HG03103 (cell line): ENCODE measurements around the gene TCFL5.
"Not testable (repeated sequence)": the region's sequence is repeated elsewhere in the genome, so short reads cannot be mapped to it uniquely, and the experiment has no call there.

Source experiments
- ATAC-seq: cut with Tn5 transposase; IDR thresholded peaks from one replicate; pipeline ENCODE4 v1.9.1; 2021; ENCODE audit warnings: low read depth; ENCODE audit not compliant: unreplicated experiment

Gene TCFL5

DNA sequence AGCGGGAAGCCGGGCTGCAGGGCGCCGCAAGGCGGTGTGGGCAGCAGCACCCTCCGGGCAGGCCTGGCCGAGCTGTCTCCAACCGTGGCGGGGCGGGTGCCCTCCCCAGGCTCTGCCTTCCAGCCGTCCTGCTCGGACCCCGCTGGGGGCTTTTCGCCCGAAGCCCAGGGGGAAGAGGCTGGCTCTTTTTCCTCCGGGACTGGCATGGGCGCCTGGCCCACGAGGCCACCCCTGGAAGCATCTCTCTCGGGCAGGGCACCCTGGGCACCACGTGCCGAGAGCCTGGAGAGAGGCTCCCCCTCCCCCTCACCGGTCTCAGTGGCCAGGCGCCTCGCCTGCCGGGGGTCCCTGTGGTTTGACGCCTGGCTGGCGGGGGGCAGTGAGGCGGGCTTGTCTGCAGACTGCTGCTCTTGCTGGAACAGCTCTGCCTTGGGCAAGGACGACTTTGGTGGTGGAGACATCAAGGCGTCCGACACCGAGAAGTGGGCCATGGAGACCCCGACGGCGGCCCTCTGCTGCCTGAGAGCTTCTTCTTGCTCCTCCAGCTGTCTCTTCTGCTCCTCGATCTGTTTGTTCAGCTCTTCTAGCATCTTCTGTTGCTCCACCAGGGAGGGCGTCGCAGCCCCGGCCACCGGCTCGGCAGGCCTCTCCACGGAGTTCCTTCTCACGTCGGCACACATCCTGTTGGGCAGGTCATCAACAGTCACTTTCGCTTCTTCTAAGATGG is 19.5 kb upstream of the TCFL5 start:
- ATAC-seq: no peak

DNA sequence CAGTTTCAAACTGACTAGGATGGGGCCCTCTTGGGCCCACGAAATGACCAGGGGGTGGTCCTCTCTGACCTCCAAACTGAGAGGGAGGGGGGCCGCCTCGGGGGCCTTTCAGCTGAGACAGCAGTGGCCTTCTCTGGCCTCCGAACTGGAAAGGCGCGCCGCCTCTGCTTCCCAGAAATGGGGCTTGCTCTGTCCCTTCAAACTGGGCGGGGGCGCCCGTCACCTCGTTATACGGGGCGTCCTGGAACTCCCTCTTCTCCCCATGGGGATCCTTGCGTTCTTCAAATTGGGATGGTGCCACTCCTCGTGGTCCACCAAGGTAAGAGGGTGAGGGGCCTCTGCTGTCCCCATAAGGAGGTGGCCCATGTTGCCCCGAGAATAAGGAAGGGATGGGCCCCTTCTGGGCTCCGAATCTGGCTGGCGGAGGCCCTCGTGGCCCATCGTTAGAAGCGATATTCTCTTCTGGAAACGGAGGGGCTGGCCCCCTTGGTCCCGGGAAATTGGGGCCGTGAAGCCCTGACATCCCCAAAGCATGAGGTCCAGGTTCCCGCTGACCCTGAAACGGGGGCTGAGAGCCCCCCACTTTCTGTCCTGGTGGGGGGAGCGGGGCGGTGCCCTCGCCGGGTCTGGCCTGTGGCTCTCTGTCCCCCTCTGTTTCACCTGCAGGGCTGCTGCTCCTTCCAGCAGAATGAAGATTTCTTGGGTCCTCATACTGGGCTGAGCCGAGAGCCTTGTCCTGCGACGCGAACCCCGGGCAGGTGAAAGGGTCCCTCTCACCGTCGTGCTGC is 18.7 kb upstream of the TCFL5 start:
- ATAC-seq: no peak

DNA sequence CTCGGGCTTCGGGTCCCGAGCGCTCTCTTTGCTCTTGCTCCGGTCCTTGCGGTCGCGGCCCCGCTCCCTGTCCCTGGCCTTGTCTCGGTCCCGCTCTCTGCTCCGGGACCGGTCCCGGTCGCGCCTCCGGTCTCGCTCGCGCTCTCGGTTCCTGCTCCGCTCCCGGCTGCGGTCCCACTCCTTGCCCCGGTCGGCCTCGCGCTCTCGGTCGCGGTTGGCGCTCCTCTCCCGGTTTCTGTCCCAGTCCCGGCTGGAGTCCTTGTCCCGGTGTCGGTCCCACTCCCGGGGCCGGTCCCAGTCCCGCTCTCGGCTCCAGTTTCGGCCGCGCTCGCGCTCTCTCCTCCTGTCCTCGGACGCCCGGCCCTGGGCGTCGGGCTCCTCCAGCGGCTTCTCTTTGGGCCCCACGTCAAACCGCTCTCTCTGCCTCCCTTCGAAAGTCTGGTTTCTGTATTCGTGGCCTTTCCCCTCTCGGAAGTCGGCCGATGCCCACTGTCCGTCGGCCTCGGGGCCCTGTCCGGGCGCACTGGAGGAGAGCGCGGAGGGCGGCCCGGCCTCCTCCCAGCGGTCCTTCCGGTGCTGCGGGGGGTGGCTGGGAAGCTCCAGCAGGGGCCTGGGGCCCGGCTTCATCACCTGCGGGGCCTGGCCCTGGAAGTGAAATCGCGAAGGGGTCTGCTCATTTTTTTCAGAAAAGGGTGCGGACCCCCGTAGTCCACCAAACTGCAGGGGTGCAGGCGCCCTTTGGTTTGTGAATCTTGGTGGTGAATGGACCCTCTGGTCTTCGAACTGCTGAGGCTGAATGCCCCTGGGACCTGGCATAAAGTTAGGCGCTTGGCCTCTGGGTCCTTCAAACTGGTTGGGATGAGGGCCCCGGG is 17.9 kb upstream of the TCFL5 start:
- no peak for ATAC-seq

DNA sequence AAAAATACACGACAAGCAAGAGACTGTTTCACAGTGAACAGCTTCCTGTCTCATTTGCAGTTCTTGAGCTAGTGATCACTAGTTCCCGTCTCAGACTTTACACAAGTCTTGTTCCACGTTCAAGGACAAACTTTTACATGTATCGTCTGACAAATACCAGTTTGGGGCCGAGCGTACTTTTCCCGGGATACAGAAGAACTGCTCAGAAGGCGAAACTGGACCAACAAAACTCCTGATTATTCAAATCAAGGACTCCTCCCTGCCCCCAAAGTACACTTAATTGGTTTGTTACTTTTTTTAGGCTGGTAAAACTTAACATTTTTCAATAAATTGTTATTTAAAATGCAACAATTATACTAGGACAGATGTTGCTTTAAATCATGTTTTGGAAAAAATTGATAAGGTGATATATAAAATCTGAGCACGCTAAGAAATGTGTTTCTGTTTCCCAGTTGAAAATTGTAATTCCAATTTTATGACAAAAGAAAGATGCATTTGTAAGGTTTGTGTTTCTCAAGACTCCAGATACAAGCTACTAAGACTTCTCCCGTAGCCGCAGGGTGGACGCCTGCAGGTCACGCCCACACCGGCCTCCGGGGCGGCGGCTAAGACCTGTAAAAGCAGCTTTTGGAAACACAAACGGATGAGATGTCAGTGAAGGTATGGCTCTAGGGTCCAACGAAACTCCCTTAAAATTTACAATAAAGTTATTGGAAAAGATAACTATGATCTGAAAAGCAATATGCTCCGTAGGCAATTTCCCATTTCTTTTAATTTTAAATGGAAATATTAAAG is 16.8 kb upstream of the TCFL5 start:
- no peak for ATAC-seq

DNA sequence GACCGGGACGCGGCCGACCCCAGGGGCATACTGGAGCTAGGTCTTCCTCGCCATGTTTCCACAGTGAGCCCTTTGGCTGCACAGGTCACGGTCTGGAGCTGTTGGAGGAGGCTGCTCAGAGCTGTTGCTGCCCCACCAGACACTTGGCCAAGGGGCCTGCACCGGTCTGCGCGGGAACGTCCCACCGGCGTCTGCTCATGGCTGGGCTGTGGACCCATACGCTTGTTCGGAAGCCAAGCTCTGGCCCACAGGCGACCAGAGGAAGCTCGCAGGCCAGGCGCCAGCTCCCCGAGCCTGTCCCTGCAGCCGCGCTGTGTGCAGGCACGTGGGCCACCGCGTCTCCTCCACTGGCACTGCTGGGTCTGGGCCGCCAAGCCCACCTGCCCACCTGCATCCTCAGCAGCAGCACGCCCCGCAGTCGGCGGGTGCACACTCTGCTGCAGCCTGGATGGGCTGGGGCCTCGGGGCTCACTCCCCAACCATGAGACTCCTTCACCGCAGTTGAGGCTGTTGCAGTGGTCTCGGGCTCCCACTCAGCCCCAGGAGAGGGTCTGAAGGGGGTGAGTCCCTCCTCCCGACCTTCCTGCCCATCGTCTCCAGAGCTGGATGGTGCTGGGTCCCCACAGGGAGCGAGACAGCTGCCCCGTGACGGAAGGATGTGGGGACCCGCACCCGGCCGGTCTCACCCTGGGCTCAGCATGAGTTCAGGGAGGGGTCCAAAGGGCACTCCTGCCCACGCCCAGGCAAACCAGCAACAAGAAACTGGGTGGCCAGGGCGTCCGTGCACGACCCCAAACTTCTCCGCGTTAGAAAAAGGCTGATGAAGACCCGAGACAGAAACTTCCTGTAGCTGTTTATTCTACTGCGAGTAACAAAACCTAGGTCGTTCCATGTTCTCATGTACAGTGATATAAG is 15.5 kb upstream of the TCFL5 start:
- ATAC-seq: no peak

DNA sequence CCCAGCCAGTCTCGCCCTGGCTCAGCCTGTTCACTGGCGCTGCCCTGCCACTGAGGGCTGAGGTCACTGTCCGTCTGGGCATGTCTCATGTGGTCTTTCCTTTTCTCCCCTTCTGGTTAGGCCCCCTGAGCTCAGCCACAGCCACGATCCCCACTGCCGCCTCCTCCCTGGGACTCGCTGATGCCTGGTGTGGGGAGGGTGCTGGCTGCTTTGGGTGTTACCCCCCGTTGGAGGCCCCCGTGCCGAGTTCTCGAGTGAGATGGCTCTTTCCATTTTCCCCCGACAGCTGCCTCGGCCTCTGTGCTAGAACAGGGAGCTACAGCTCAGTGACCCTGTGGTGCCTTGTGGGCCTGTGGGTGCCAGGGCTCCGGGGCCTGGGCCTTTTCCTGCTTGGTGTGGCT is 14.9 kb upstream of the TCFL5 start:
- ATAC-seq: no peak

DNA sequence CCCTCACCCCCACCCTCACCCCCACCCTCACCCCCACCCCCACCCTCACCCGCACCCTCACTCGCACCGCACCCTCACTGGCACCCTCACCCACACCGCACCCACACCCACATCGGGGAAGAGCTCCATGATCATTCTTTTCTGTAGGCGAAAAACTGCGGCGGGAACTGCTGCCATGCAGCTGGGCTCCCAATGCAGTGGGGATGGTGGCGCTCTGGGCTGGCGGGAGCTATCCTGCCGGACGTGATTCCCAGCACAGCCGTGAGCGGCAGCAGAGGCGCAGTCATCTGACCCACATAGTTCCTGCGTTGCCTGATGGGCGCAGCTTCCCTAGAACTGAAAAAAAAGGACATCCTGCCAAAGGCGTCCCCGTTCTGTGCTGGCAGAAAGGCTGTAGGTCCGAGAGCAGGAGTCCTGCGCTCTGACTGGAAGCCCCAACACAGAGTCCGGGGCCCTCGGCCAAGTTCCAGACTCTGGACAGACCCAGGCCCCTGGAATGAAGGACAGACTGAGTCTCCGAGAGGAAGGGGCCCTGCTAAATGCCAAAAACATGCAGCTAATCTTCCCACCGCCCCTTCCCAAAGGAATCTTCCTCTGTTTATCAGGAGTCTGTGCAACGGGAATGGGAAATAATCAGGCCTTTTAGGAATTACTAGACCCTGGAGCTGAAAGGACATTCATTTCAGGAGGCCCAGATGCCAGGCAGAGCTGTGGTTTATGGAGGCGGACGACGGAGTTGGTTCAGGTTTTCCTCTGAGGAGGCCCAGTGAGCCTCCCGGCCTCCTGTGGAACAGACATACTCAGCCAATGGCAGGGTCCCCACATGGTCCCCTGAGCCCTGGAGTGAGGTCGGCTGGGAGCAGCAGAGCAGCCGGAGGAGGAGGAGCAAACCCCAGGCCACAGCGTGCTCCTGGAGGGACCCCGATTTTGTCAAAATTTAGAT is 14.1 kb upstream of the TCFL5 start:
- no peak for ATAC-seq

DNA sequence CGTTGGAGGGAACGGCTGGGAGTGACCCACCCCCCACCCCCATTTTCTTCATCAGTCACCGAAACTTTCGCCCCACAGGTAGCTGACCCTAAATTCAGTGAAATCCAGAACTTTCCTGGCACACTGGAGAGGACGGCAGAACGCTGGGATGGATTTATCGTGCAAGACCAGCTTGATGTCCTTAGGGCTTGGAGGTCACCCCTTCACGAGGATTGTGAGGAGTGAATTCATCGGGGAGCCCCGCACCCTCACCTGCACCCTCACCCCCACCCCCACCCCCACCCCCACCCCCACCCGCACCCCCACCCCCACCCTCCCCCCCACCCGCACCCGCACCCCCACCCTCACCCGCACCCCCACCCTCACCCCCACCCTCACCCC is 13.3 kb upstream of the TCFL5 start:
- no peak for ATAC-seq

DNA sequence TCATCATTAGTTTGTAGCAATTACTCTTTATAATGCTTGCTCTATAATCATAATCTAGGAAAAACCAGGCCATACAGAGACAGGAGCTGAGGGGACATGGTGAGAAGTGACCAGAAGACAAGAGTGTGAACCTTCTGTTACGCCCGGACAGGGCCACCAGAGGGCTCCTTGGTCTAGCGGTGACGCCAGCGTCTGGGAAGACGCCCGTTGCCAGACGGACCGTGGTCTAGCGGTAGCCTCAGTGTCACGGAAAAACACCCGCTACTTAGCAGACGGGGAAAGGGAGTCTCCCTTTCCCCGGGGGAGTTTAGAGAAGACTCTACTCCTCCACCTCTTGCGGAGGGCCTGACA is 12.0 kb upstream of the TCFL5 start:
- not testable (repeated sequence) for ATAC-seq

DNA sequence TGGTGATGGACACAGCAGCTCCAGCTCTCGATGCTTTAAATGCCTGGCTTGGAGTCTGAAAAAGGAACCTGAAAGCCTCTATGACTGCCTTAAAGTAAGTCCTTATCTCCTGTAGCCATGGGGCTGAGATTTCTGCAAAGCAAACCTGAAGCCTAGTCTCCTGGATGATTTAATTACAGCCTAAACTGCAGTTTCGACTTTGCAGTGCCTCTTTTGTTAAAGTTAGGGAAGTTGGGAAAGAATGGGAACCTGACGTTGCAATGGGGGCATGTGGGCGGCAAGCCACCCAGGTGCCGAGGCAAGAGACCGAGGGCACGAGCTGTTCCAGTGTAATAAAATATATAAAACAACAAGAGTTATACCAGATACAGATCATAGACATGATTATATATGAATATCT is 11.7 kb upstream of the TCFL5 start:
- ATAC-seq: no peak

DNA sequence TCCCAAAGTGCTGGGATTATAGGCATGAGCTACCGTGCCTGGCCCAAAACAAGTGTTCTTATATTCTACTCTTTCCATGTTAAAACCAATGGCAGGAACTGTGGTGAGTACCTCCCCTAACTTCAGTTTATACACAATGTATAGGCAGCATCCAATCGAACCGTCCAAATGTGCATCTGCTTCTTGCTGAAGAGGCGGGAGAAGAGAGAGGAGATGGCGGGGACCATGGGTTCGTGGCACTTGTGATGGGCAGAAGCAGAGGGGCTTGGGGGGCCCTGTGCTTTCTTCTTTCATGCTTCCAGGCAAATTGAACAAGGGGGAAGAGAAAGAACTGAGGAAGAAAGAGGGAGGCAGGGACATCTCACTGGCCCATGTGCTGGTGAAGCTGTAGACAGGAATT is 11.2 kb upstream of the TCFL5 start:
- ATAC-seq: no peak

DNA sequence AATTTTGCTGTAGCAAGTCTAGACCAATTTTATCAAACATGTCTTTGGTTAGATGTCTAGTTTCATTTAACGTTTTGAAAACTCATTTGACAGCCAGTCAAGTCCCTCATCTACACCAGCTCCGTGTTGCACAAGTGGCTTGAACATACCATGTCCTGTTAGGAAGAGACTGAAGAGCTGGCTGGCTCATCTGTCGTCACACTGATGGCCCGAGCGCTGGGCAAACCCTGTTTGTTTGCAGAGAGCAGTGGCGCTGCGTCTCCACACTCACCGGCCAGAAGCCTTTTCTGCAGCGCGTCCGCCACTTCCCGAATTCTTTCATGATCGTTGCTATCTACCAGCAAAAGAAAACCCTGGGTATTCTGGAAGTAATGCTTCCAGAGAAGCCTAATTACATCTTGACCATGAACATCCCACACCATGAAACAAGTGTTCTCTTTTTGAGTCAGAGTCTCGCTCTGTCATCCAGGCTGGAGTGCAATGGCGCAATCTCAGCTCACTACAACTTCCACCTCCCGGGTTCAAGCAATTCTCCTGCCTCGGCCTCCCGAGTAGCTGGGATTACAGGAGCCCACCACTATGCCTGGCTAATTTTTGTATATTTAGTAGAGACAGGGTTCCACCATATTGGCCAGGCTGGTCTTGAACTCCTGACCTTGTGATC is 10.7 kb upstream of the TCFL5 start:
- no peak for ATAC-seq

DNA sequence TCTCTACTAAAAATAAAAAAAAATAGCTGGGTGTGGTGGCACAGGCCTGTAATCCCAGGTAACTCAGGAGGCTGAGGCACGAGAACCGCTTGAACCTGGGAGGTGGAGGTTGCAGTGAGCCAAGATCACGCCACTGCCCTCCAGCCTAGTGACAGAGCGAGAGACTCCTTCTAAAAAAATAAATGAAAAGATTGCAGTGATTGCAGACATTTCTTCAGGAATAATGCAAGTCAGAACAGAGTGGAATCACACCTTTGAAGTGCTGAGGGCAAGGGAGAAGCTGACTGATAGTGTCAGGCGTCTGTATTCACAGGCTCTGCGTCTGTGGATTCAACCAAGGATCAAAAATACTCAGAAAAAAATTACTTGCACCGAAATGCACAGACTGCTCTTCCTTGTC is 2.6 kb upstream of the TCFL5 start:
- ATAC-seq: no peak

DNA sequence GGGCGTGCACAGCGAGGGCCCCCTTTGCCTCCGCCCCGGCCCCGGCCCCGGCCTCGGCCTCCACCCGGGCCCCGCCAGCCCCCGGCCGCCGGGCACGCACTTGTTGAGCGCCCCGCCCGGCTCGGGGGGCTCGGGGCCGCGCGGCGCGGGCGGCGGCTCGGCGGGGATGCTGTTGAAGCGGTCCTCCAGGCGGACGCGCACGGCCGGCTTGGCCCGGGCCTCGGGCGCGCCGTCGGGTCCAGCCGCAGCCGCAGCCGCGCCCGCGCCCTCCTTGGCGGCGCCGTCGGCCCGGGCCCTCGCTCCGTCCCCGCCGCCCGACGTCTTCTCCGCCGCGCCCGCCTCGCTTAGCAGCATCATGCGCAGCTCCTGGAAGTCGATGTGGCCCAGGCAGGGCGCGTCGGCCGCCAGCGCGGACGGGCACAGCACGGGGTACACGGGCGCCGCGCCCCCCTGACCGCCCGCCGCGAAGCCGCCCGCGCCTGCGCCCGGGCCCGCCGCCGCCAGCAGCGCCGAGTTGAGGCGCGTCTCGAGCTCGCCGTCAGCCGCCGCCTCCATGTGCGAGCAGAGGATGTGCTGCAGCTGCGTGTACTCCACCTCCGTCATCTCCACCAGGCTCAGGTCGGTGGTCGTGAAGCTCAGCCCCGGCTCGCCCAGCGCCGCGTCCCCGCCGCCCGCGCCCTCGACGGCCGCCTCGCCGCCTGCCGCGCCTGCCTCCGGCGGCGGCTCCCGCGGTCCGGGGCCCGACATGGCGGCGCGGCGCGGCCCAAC is 514 bp downstream of the TCFL5 start:
- ATAC-seq: peak; percentile 17

DNA sequence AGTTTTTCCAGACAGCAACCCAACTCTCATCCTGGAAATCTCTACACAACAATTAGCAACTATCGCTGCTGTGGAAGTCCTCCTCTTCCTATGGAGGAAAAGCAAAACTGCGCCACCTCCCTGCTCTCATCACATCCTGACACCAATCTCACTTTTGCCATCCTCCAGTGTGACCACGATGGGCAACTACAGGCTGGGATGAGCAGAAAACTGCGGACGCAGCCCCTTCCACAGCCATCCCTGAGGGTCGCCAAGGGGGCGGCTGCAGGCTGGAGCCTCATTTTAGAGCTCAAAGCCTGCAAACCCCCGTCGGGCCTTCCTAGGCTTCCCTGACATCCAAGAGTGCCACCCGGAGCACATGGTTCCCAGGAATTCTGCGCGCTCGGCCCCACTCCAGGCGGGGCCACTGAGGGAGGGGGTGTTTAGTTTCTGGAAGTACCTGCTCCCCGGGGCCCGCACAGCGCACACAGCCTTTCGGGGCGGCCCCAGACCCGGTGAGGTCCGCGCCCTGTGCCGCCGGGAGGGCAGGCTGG is 1.2 kb downstream of the TCFL5 start:
- ATAC-seq: no peak

DNA sequence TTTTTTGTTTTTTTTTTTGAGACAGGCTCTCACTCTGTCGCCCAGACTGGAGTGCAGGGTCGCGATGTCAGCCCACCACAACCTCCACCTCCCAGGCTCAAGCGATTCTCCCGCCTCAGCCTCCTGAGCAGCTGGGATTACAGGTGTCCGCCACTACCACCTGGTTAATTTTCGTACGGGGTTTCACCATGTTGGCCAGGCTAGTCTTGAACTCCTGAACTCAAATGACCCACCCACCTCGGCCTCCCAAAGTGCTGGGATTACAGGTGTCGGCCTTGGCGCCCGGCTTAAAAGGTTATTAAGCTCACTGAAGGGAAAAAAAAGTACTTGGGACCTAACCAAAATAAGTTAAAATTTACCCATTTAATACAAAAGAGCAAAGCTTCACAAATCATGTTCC is 1.9 kb downstream of the TCFL5 start:
- no peak for ATAC-seq
